NB4 (cell line): ENCODE data around the gene NCDN.

ENCODE experiments used
- DNase-seq: peaks from one replicate; pipeline ENCODE4 v3.0.0; 2010; ENCODE audit warnings: low read depth
- H3K4me3 ChIP-seq: one replicate; pipeline ENCODE4 v1.5.1; 2011; ENCODE audit warnings: mild to moderate bottlenecking, low read depth, low read length, moderate library complexity
- CTCF ChIP-seq: IDR thresholded peaks from one replicate; pipeline ENCODE4 v1.5.1; 2012; ENCODE audit warnings: low read depth, low read length
- MYC ChIP-seq: IDR thresholded peaks from 2 replicates; pipeline ENCODE4 v1.6.1; 2011; ENCODE audit warnings: low read depth, low read length
- POLR2A ChIP-seq: IDR thresholded peaks from 2 replicates; pipeline ENCODE4 v1.6.1; 2011; ENCODE audit warnings: mild to moderate bottlenecking; ENCODE audit not compliant: insufficient read length; ENCODE audit errors: extremely low read depth
- TF ChIP-seq, protein P1 (sequence below): IDR thresholded peaks from 2 replicates; pipeline ENCODE4 v1.6.1; 2011; ENCODE audit warnings: low read depth, low read length

The NCDN gene

DNA sequence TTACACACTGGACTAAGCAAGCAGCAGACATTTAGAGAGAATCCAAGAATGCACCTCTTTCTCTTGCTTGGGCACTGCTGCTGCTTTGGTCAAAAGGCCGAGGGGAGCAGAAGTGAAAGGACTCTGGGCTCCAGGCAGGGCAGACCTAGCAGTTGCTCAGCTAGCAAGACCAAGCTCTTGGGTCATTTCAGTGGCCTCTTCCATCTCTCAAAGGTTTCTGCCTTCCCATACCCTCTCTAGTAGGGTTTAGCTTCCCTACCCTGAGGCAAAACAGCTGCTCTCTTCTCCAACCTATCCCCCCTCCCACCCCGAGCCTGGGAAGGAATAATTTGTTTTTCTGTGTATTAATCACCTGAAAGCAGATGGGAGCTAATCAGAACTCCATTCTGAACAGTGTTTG, 41.3 kb downstream of the NCDN start:
- TF ChIP-seq POLR2A (no peak), CTCF (no peak), MYC (no peak)
- TF ChIP-seq, protein P1, sequence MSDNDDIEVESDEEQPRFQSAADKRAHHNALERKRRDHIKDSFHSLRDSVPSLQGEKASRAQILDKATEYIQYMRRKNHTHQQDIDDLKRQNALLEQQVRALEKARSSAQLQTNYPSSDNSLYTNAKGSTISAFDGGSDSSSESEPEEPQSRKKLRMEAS = no peak
- DNase-seq = no peak
- no peak overlapping the region for H3K4me3 ChIP-seq

GRCh38 chr1:35599411-35599810, 41.8 kb downstream of the NCDN start:
- TF ChIP-seq, protein P1 = no peak
- no peak for TF ChIP-seq MYC
- TF ChIP-seq CTCF = no peak
- TF ChIP-seq POLR2A = no peak
- H3K4me3 ChIP-seq = no peak overlapping the region
- no peak for DNase-seq

- TF ChIP-seq MYC (no peak), POLR2A (no peak), CTCF (no peak)
- TF ChIP-seq, protein P1 = no peak
- no peak overlapping the region for H3K4me3 ChIP-seq
- no peak for DNase-seq
Measured at GRCh38 chr1:35600593-35600992, 43.0 kb downstream of the NCDN start.

GRCh38 chr1:35603468-35603867, 45.9 kb downstream of the NCDN start:
- H3K4me3 ChIP-seq = no peak overlapping the region
- no peak for DNase-seq
- TF ChIP-seq CTCF = no peak
- TF ChIP-seq MYC = no peak
- TF ChIP-seq POLR2A = no peak
- TF ChIP-seq, protein P1 = no peak

GRCh38 chr1:35603941-35604340, 46.3 kb downstream of the NCDN start:
- no peak overlapping the region for H3K4me3 ChIP-seq
- DNase-seq = no peak
- TF ChIP-seq POLR2A = no peak
- TF ChIP-seq CTCF = no peak
- no peak for TF ChIP-seq MYC
- TF ChIP-seq, protein P1 = no peak

DNA sequence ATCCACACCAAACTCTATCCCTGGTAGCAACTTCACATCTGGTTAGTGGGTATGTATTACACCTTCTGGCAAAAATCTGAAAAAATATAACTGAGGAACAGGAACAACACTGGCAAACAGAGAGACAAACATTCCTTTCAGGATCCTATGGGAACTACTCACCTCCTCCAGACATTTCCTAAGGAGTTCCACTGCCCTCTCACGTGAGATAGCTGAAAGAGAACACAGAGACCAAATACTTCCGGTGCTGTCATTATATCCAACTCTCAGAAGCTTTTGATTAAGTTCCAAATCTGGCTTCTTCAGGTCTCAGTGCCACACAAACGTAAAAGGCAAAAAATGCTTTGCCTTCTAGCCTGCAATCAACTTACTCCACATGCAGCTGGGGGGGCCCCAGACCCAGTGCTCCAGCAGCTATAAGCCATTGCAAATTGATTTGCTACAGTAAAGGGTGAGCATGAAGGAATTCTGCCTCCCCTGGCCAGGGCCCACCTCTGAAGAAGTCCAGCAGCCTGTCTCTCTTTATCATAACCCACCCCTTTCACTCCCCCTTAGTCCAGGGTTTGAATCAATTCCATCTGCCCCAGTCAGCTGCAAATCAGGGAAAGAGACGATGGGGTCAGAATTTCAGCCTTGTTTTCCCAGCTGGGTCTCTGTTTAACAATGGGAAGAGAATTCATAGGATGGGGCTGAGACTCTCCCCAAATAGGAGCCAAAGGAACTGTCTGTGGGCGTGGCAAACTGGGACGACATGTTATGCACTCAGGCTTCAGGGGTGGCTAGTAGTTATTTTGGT, 47.7 kb downstream of the NCDN start:
- TF ChIP-seq, protein P1 = no peak
- TF ChIP-seq MYC = no peak
- no peak overlapping the region for H3K4me3 ChIP-seq
- no peak for DNase-seq
